Nephron (organoid): ENCODE data around the gene HNF1B.

Source experiments
- H3K27ac Mint-ChIP-seq, 3 experiments: 2 replicates each; pipeline ENCODE4 v1.8.0; 2020; ENCODE audit warnings: mixed read lengths in 3 of 3, mild to moderate bottlenecking in 2 of 3, moderate library complexity in 1 of 3
- H3K27me3 Mint-ChIP-seq: 2 replicates; pipeline ENCODE4 v1.8.0; 2021; ENCODE audit warnings: low read depth, mild to moderate bottlenecking, moderate library complexity, mixed read lengths
- H3K36me3 Mint-ChIP-seq: 2 replicates; pipeline ENCODE4 v1.8.0; 2020; ENCODE audit warnings: low read depth, mixed read lengths
- H3K4me1 Mint-ChIP-seq: 2 replicates; pipeline ENCODE4 v1.8.0; 2020; ENCODE audit warnings: mixed read lengths
- H3K4me3 Mint-ChIP-seq, 3 experiments: 2 replicates each; pipeline ENCODE4 v1.8.0; 2020; ENCODE audit warnings: mild to moderate bottlenecking in 3 of 3, mixed read lengths in 3 of 3, moderate library complexity in 2 of 3
- H3K9me3 Mint-ChIP-seq: 2 replicates; pipeline ENCODE4 v1.8.0; 2020; ENCODE audit warnings: mixed read lengths
- CTCF ChIP-seq, 3 experiments: fragments of 200-600 bp; sonication (generic); IDR thresholded peaks; one replicate each; pipeline ENCODE4 v1.5.0; 2021; ENCODE audit warnings: antibody characterized with exemption in 3 of 3; ENCODE audit not compliant: unreplicated experiment in 3 of 3

HNF1B gene

DNA sequence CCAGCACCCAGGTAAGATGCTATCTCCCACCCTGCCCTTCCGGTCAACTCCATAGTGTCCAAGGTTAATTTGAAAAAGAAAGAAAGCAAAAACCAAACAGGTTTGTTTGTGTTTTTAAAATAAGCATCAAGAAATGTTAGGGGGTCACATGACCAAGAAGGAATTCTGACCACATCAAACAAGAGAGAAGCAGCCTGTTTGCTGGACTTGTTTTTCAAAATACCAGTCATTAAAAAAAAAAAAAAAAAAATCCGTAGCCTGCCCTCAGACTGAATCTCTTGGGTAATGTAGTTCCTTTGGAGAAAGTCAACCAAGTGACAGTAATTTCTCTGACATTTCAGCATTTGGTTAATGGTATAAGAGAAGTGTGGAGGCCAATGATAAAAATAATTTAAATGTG, 38.4 kb downstream of the HNF1B start:
- Mint-ChIP-seq H3K9me3 (no peaks in the 10 kb centered on the region), H3K4me1 (no peaks in the 10 kb centered on the region), H3K27me3 (peaks cover 15% of the 10 kb centered on the region), H3K27ac (no peak overlapping the region), H3K4me3 (no peak overlapping the region), H3K36me3 (peaks cover 47% of the 10 kb centered on the region)
- no peak for TF ChIP-seq CTCF (IDR thresholded peaks at IDR 0.05; ENCODE audit: unreplicated experiment in 3 of 3)

GRCh38 chr17:37702598-37702997, 42.3 kb downstream of the HNF1B start:
- Mint-ChIP-seq H3K27me3 (peaks cover 23% of the 10 kb centered on the region), H3K4me1 (peaks cover 21% of the 10 kb centered on the region), H3K36me3 (peaks cover 50% of the 10 kb centered on the region), H3K4me3 (no peak overlapping the region), H3K9me3 (no peaks in the 10 kb centered on the region), H3K27ac (no peak overlapping the region)
- TF ChIP-seq CTCF (IDR thresholded peaks at IDR 0.05; ENCODE audit: unreplicated experiment in 3 of 3): no peak

GRCh38 chr17:37701496-37701898, 43.4 kb downstream of the HNF1B start:
- Mint-ChIP-seq H3K4me1 (peaks cover 25% of the 10 kb centered on the region), H3K27ac (peak overlapping the region in 1 of 3 experiments; percentile 19), H3K9me3 (no peaks in the 10 kb centered on the region), H3K36me3 (peaks cover 59% of the 10 kb centered on the region), H3K4me3 (no peak overlapping the region), H3K27me3 (peaks cover 23% of the 10 kb centered on the region)
- peak in 2 of 3 experiments; percentile 15 to 25 for TF ChIP-seq CTCF (IDR thresholded peaks at IDR 0.05; ENCODE audit: unreplicated experiment in 3 of 3)

GRCh38 chr17:37700881-37701280, 44.0 kb downstream of the HNF1B start:
- Mint-ChIP-seq H3K4me1 (peaks cover 26% of the 10 kb centered on the region), H3K9me3 (no peaks in the 10 kb centered on the region), H3K27me3 (peaks cover 19% of the 10 kb centered on the region), H3K36me3 (peaks cover 60% of the 10 kb centered on the region), H3K4me3 (no peak overlapping the region), H3K27ac (peak overlapping the region in 1 of 3 experiments; percentile 21)
- TF ChIP-seq CTCF (IDR thresholded peaks at IDR 0.05; ENCODE audit: unreplicated experiment in 3 of 3): no peak

DNA sequence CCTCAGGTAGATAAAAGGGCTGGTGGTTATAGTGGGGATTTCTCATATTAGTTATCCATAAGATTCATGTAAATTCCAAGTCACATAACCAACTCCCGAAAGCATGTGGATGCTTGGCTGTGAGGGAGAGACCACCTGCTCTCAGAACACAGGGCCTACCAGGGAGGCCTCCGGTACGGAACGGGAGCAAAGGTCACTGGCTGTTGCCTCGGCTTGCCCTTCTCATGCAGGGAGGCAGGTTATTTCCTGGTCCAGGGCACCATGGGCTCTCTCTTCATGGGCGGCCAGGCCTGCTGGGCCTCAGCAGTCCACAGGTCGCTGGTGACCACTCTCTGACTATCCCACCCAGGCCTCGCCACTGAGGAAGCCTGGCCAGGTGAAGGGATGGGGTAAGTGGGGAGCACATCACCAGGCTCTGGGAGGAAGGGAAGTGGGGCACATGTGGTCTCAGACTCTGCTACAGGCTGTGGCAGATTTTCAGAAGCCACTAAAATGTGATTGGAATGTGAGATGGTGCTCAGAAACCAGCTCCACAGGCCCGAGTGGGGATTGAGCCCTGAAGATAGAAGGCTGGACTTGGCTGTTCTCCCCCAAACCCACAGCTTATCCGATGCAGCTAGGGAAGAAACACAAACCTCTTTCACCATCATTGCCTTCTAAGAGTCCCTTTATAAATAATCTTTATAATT, 45.4 kb downstream of the HNF1B start:
- Mint-ChIP-seq H3K36me3 (peaks cover 56% of the 10 kb centered on the region), H3K27me3 (peaks cover 15% of the 10 kb centered on the region), H3K4me1 (peaks cover 29% of the 10 kb centered on the region), H3K9me3 (no peaks in the 10 kb centered on the region), H3K4me3 (no peak overlapping the region), H3K27ac (peak overlapping the region in 1 of 3 experiments; percentile 63)
- no peak for TF ChIP-seq CTCF (IDR thresholded peaks at IDR 0.05; ENCODE audit: unreplicated experiment in 3 of 3)

- Mint-ChIP-seq H3K27me3 (peaks cover 15% of the 10 kb centered on the region), H3K36me3 (peaks cover 52% of the 10 kb centered on the region), H3K27ac (peak overlapping the region in 1 of 3 experiments; percentile 63), H3K9me3 (no peaks in the 10 kb centered on the region), H3K4me3 (no peak overlapping the region), H3K4me1 (peaks cover 29% of the 10 kb centered on the region)
- TF ChIP-seq CTCF (IDR thresholded peaks at IDR 0.05; ENCODE audit: unreplicated experiment in 3 of 3): no peak
Observed at GRCh38 chr17:37698911-37699255, 46.0 kb downstream of the HNF1B start.
